Mesendoderm (in vitro differentiated cells): ENCODE measurements around the gene CRYGB.

Experiments used
- DNase-seq: peaks from one replicate; pipeline ENCODE4 v3.0.0; 2013
- H2AK5ac ChIP-seq: 2 replicates; pipeline ENCODE4 v1.6.1; 2013; ENCODE audit warnings: low read length, inconsistent platforms
- H2BK120ac ChIP-seq: 2 replicates; pipeline ENCODE4 v1.6.1; 2013; ENCODE audit warnings: low read depth, mild to moderate bottlenecking, low read length, moderate library complexity, mixed read lengths
- H2BK15ac ChIP-seq: replicated peaks from 2 replicates; pipeline ENCODE4 v1.6.1; 2013; ENCODE audit warnings: low read depth, mild to moderate bottlenecking, moderate library complexity
- H2BK5ac ChIP-seq: 2 replicates; pipeline ENCODE4 v1.6.1; 2013; ENCODE audit warnings: low read length, inconsistent platforms
- H3K18ac ChIP-seq: 2 replicates; pipeline ENCODE4 v1.6.1; 2013; ENCODE audit warnings: mild to moderate bottlenecking, low read length, mixed read lengths
- H3K23ac ChIP-seq: one replicate; pipeline ENCODE4 v1.6.1; 2013; ENCODE audit warnings: low read length
- H3K27ac ChIP-seq: 2 replicates; pipeline ENCODE4 v1.5.1; 2013; ENCODE audit warnings: low read depth, mild to moderate bottlenecking, inconsistent platforms, low read length, moderate library complexity
- H3K27me3 ChIP-seq: 2 replicates; pipeline ENCODE4 v1.6.1; 2013; ENCODE audit warnings: low read length, control low read depth, mild to moderate bottlenecking, inconsistent platforms; ENCODE audit not compliant: insufficient read depth, poor library complexity
- H3K36me3 ChIP-seq: 2 replicates; pipeline ENCODE4 v1.6.1; 2013; ENCODE audit warnings: low read length, inconsistent platforms; ENCODE audit not compliant: control insufficient read depth, insufficient read depth
- H3K4ac ChIP-seq: one replicate; pipeline ENCODE4 v1.6.1; 2013; ENCODE audit warnings: low read depth, mild to moderate bottlenecking, low read length, moderate library complexity
- H3K4me1 ChIP-seq: 2 replicates; pipeline ENCODE4 v1.6.1; 2013; ENCODE audit warnings: low read depth, low read length, inconsistent platforms; ENCODE audit not compliant: control insufficient read depth
- H3K4me2 ChIP-seq: 2 replicates; pipeline ENCODE4 v1.6.1; 2013; ENCODE audit warnings: low read length
- H3K4me3 ChIP-seq: 2 replicates; pipeline ENCODE4 v1.5.1; 2013; ENCODE audit warnings: mild to moderate bottlenecking, low read length
- H3K56ac ChIP-seq: one replicate; pipeline ENCODE4 v1.6.1; 2013; ENCODE audit warnings: low read length
- H3K79me1 ChIP-seq: 2 replicates; pipeline ENCODE4 v1.6.1; 2013; ENCODE audit warnings: low read length, inconsistent platforms
- H3K79me2 ChIP-seq: 2 replicates; pipeline ENCODE4 v1.6.1; 2013; ENCODE audit warnings: mild to moderate bottlenecking, low read length; ENCODE audit not compliant: control insufficient read depth, insufficient read depth
- H3K9ac ChIP-seq: 2 replicates; pipeline ENCODE4 v1.6.1; 2013; ENCODE audit warnings: low read length, inconsistent platforms
- H4K5ac ChIP-seq: one replicate; pipeline ENCODE4 v1.6.1; 2013; ENCODE audit warnings: low read length
- H4K8ac ChIP-seq: one replicate; pipeline ENCODE4 v1.6.1; 2013; ENCODE audit warnings: low read depth, mild to moderate bottlenecking, control low read depth, low read length, moderate library complexity
- WGBS: extraction: QIAGEN DNeasy Blood & Tissue Kit; methylation state at CpG from one replicate; pipeline ENCODE4 v1.1.7; 2013; ENCODE audit warnings: low lambda C conversion rate, missing lambda C conversion rate; ENCODE audit not compliant: insufficient coverage; ENCODE audit errors: extremely low coverage; 5-methylcytosine and 5-hydroxymethylcytosine counted together

CRYGB gene

GRCh38 chr2:208097801-208098200 lies 48.2 kb downstream of the CRYGB start:
- no peak overlapping the region for H3K9ac ChIP-seq
- H3K23ac ChIP-seq = no peak overlapping the region
- H3K4me2 ChIP-seq = no peak overlapping the region
- H2AK5ac ChIP-seq = no peak overlapping the region
- no peak for DNase-seq
- H2BK5ac ChIP-seq = no peak overlapping the region
- H3K4me1 ChIP-seq = no peaks in the 10 kb centered on the region
- no peak overlapping the region for H3K56ac ChIP-seq
- no peaks in the 10 kb centered on the region for H3K36me3 ChIP-seq
- H3K4ac ChIP-seq = no peak overlapping the region
- no peak overlapping the region for H4K5ac ChIP-seq
- H3K79me2 ChIP-seq = no peaks in the 10 kb centered on the region
- H3K79me1 ChIP-seq = no peaks in the 10 kb centered on the region
- no peak overlapping the region for H3K18ac ChIP-seq
- WGBS = no CpG with 5 or more reads among the region's 5 CpGs
- no peak overlapping the region for H3K4me3 ChIP-seq
- no peak overlapping the region for H4K8ac ChIP-seq
- no peak overlapping the region for H3K27ac ChIP-seq
- H2BK120ac ChIP-seq = no peak overlapping the region
- H2BK15ac ChIP-seq = no peak overlapping the region
- no peaks in the 10 kb centered on the region for H3K27me3 ChIP-seq

DNA sequence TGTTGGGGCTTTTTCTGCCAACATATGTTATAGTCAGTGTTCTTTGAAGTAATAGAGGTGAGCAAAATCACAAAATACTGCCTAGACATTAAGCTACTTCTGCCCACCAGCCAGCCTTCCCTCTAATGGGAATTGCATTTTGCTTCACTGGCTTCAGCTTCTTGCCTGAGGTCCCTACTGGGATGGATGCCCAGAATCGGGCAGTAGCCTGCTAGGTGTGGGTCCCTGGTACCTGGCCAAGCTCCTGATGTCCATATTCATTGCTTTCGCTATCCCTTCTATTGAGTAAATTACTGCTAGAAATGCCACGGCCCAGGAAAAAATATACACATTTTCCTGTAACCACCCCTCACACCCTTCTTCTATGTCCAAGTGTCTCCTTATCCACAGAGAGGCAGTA lies 48.6 kb downstream of the CRYGB start:
- Histone ChIP-seq H2BK120ac (no peak overlapping the region), H2BK5ac (no peak overlapping the region), H2BK15ac (no peak overlapping the region), H2AK5ac (no peak overlapping the region), H3K79me1 (no peaks in the 10 kb centered on the region), H3K79me2 (no peaks in the 10 kb centered on the region), H3K4ac (no peak overlapping the region), H3K9ac (no peak overlapping the region), H3K36me3 (no peaks in the 10 kb centered on the region), H3K4me3 (no peak overlapping the region), H4K8ac (no peak overlapping the region), H3K18ac (no peak overlapping the region), H3K4me1 (no peaks in the 10 kb centered on the region), H3K27ac (no peak overlapping the region), H3K56ac (no peak overlapping the region), H3K4me2 (no peak overlapping the region), H3K23ac (no peak overlapping the region), H4K5ac (no peak overlapping the region), H3K27me3 (no peaks in the 10 kb centered on the region)
- no peak for DNase-seq
- WGBS = no CpG with 5 or more reads among the region's 3 CpGs

GRCh38 chr2:208096080-208096479 lies 49.9 kb downstream of the CRYGB start:
- H3K4ac ChIP-seq = no peak overlapping the region
- no peak overlapping the region for H2AK5ac ChIP-seq
- DNase-seq = no peak
- no peak overlapping the region for H2BK5ac ChIP-seq
- H3K56ac ChIP-seq = no peak overlapping the region
- no peak overlapping the region for H2BK15ac ChIP-seq
- no peak overlapping the region for H2BK120ac ChIP-seq
- H3K23ac ChIP-seq = no peak overlapping the region
- H3K36me3 ChIP-seq = no peaks in the 10 kb centered on the region
- no peak overlapping the region for H3K27ac ChIP-seq
- WGBS = no CpG with 5 or more reads among the region's 3 CpGs
- no peaks in the 10 kb centered on the region for H3K4me1 ChIP-seq
- H3K79me1 ChIP-seq = no peaks in the 10 kb centered on the region
- H4K5ac ChIP-seq = no peak overlapping the region
- H3K27me3 ChIP-seq = no peaks in the 10 kb centered on the region
- H3K4me2 ChIP-seq = no peak overlapping the region
- H3K4me3 ChIP-seq = no peak overlapping the region
- no peak overlapping the region for H3K9ac ChIP-seq
- no peak overlapping the region for H4K8ac ChIP-seq
- no peak overlapping the region for H3K18ac ChIP-seq
- no peaks in the 10 kb centered on the region for H3K79me2 ChIP-seq

DNA sequence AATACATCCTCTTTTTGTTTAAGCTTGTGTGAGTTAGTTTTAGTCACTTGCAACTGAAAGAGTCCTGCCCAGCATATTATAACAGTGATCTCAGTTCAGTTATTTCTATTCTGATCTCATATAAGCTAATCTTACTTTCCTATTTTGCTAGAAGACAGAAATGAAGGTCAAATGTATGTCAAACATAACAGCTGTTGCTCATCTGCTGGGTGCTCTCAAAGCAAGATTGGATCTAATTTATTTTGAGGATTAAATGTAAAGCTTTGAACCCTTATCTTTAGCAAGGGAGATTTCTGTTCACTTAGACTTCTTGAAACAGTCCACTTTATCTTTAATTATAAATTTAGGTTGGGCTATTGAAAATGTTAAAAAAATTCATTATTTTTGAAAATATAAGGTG lies 52.8 kb downstream of the CRYGB start:
- H3K23ac ChIP-seq = no peak overlapping the region
- no peaks in the 10 kb centered on the region for H3K27me3 ChIP-seq
- no peak overlapping the region for H3K4me3 ChIP-seq
- no peak overlapping the region for H3K4me2 ChIP-seq
- H3K79me2 ChIP-seq = no peaks in the 10 kb centered on the region
- no peak overlapping the region for H3K4ac ChIP-seq
- no peak for DNase-seq
- H3K4me1 ChIP-seq = no peaks in the 10 kb centered on the region
- no peak overlapping the region for H2AK5ac ChIP-seq
- H2BK5ac ChIP-seq = no peak overlapping the region
- no peak overlapping the region for H3K9ac ChIP-seq
- no peak overlapping the region for H2BK120ac ChIP-seq
- no peak overlapping the region for H4K8ac ChIP-seq
- H3K79me1 ChIP-seq = no peaks in the 10 kb centered on the region
- no peaks in the 10 kb centered on the region for H3K36me3 ChIP-seq
- H3K27ac ChIP-seq = no peak overlapping the region
- no peak overlapping the region for H3K56ac ChIP-seq
- no peak overlapping the region for H4K5ac ChIP-seq
- no peak overlapping the region for H2BK15ac ChIP-seq
- no peak overlapping the region for H3K18ac ChIP-seq
